Fibroblast of skin of right biceps (primary cell): ENCODE data around the gene OR10G7.
"Not testable (repeated sequence)": the region's sequence is repeated elsewhere in the genome, so short reads cannot be mapped to it uniquely, and the experiment has no call there.

ENCODE experiments used
- DNase-seq: peaks from one replicate; pipeline ENCODE4 v3.0.0-alpha.2; 2013

OR10G7 gene

GRCh38 chr11:124039557-124039956, 1.6 kb downstream of the OR10G7 start:
- no peak for DNase-seq

DNA sequence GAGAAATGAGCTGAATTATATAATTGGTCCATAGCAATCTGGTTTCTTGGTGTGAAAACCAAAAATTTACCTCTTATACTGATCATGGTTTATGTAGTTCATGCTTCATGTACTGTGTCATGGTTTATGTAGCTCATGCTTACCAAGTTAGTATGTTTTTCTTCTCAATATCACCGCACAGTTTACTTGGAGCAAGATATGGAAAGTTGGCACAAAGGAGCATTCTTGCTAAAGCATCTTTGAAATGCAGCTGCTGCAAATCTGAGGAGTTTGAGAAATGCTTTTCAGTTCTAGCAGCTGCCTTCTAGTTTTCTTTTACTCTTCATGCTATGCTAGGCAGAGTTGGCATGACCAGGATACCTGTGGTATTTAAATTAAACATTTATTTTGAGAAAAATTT, 4.5 kb downstream of the OR10G7 start:
- DNase-seq = no peak

DNA sequence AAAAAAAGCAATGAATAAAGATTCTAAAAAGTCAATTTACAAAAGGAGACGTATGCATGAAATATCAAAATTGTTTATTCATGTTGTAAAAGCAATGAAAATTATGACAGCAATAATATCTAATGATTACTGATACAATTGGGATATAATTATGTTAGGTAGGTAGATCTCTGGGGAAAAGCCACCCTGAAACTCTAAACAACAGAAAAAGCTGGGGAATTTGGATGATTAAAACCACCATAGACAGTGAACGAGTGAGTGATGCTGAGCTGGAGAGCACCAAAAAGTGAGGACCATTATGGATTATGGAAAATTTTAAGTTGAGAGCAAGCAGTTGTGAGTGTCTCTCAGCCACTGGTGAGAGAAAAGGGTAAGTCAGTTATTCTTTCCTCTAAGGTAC, 14.6 kb downstream of the OR10G7 start, which contains the start of gene OR10G8:
TSS of gene OR10G8 (plus strand) at position 301 of the 400 bp plus-strand sequence. CDS start 2,825 bp downstream, outside the sequence.
- no peak for DNase-seq

DNA sequence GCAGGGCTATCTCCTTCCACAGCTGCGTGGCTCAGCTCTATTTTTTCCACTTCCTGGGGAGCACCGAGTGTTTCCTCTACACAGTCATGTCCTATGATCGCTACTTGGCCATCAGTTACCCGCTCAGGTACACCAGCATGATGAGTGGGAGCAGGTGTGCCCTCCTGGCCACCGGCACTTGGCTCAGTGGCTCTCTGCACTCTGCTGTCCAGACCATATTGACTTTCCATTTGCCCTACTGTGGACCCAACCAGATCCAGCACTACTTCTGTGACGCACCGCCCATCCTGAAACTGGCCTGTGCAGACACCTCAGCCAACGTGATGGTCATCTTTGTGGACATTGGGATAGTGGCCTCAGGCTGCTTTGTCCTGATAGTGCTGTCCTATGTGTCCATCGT, 25.3 kb downstream of the OR10G7 start:
- not testable (repeated sequence) for DNase-seq

GRCh38 chr11:124012697-124013096, 28.4 kb downstream of the OR10G7 start, which contains the start of gene OR10G4:
Gene OR10G4 (plus strand): TSS chr11:124012997. CDS start chr11:124015575, 2,578 bp downstream.
- DNase-seq = no peak

DNA sequence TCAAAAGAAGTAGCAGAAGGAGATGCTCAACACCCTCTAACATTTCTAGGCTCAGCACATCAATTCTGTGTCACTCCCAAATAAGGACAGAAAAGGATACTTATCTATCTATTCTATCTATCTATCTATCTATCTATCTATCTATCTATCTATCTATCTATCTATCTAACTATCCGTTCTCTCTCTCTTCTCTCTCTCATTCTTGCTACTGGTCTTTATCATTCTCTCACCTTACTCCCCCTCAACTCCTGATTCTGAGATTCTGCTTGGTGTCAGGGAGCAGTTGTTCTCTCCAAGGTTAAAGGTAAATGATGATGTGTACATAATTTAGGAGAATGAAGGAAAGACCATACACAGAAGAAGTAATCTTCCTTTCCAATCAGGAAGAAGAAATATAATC, 46.0 kb downstream of the OR10G7 start, which contains the start of gene OR10G6:
TSS of gene OR10G6 (minus strand) at position 43 of the 400 bp plus-strand sequence. CDS start at position 43, 0 bp downstream.
- DNase-seq = no peak
